Sigmoid colon (tissue), 4 donors: Measurements from ENCODE around the gene AMMECR1.

Experiments
- EP300 ChIP-seq, 4 donors: sonication (generic); formaldehyde crosslinking; IDR thresholded peaks; one replicate each; pipeline ENCODE4 v1.6.1; 2017; ENCODE audit warnings: antibody characterized with exemption in 4 of 4
- POLR2A ChIP-seq, 2 donors: fragments of 450-650 bp; IDR thresholded peaks; one replicate each; pipeline ENCODE4 v1.6.1; 2016; ENCODE audit warnings: antibody characterized with exemption in 2 of 2, mild to moderate bottlenecking in 2 of 2, moderate library complexity in 2 of 2
- POLR2AphosphoS5 ChIP-seq, 4 donors: sonication (generic); formaldehyde crosslinking; IDR thresholded peaks; one replicate each; pipeline ENCODE4 v1.6.1; 2017; ENCODE audit warnings: antibody characterized with exemption in 4 of 4
- TF ChIP-seq, protein P1 (sequence below), 4 experiments: fragments of 450-650 bp in 3 of 4; fragments of 200-600 bp in 1 of 4; IDR thresholded peaks; one replicate each; pipeline ENCODE4 v1.5.1; 2016 to 2019; ENCODE audit warnings: antibody characterized with exemption in 4 of 4, mild to moderate bottlenecking in 3 of 4, moderate library complexity in 2 of 4

DNA sequence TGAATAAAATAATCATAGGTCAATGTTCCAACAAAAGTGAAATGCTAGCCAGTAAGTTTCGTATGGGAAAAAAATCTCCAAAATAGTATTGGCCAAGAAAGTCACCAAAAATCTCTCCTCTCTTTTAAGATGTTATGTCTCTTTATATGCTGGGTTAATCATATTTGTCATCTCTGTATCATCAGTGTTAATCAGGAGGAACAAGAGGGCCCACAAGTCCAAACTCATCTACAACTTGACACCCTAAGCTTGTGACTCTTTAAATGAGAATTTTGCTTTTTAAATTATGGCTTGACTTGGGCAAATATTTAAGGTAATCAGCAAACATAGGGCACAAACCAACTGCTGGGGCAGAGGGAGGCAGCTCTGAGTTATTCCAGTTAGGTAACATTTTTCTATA, 75.5 kb downstream of the AMMECR1 start:
- TF ChIP-seq POLR2A (IDR thresholded peaks at IDR 0.05) (no peak), EP300 (IDR thresholded peaks at IDR 0.05) (no peak), POLR2AphosphoS5 (IDR thresholded peaks at IDR 0.05) (no peak)
- TF ChIP-seq, protein P1, sequence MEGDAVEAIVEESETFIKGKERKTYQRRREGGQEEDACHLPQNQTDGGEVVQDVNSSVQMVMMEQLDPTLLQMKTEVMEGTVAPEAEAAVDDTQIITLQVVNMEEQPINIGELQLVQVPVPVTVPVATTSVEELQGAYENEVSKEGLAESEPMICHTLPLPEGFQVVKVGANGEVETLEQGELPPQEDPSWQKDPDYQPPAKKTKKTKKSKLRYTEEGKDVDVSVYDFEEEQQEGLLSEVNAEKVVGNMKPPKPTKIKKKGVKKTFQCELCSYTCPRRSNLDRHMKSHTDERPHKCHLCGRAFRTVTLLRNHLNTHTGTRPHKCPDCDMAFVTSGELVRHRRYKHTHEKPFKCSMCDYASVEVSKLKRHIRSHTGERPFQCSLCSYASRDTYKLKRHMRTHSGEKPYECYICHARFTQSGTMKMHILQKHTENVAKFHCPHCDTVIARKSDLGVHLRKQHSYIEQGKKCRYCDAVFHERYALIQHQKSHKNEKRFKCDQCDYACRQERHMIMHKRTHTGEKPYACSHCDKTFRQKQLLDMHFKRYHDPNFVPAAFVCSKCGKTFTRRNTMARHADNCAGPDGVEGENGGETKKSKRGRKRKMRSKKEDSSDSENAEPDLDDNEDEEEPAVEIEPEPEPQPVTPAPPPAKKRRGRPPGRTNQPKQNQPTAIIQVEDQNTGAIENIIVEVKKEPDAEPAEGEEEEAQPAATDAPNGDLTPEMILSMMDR (IDR thresholded peaks at IDR 0.05), result no peak
